GM12878 (cell line): ENCODE results near the gene PTPN5.

Source experiments
- ATF2 ChIP-seq: IDR thresholded peaks from 2 replicates; pipeline ENCODE4 v1.6.1; 2012; ENCODE audit warnings: low read length, inconsistent platforms
- ATF3 ChIP-seq: IDR thresholded peaks from 2 replicates; pipeline ENCODE4 v1.6.1; 2011; ENCODE audit warnings: low read depth, mild to moderate bottlenecking, low read length, moderate library complexity, borderline replicate concordance; ENCODE audit errors: extremely low read depth
- CTCF ChIP-seq, 3 experiments: IDR thresholded peaks in 2 of 3; conservative IDR thresholded peaks in 1 of 3; 2 replicates each; pipeline ENCODE4 v1.5.1; 2011; ENCODE audit warnings: low read depth in 3 of 3, low read length in 3 of 3, mild to moderate bottlenecking in 3 of 3, control low read depth in 2 of 3, moderate library complexity in 2 of 3, inconsistent platforms in 1 of 3, mixed read lengths in 1 of 3; ENCODE audit not compliant: control insufficient read depth in 2 of 3, insufficient read depth in 1 of 3; ENCODE audit errors: extremely low read depth in 1 of 3
- HSF1 ChIP-seq: fragments of 150-350 bp; IDR thresholded peaks from 2 replicates; pipeline ENCODE4 v1.6.1; 2014; ENCODE audit warnings: mild to moderate bottlenecking, low read depth, low read length
- MAX ChIP-seq: IDR thresholded peaks from 2 replicates; pipeline ENCODE4 v1.6.1; 2012; ENCODE audit warnings: low read depth, low read length, improper control_type of control experiment
- NR2C1 ChIP-seq: fragments of 450-650 bp; IDR thresholded peaks from 2 replicates; pipeline ENCODE4 v1.6.1; 2017; ENCODE audit warnings: antibody characterized with exemption, mild to moderate bottlenecking, moderate library complexity
- REST ChIP-seq: IDR thresholded peaks from 2 replicates; pipeline ENCODE4 v1.6.1; 2012; ENCODE audit warnings: mild to moderate bottlenecking, low read depth, low read length
- TF ChIP-seq, protein P1 (sequence below): fragments of 450-650 bp; IDR thresholded peaks from 2 replicates; pipeline ENCODE4 v1.6.1; 2017; ENCODE audit warnings: mild to moderate bottlenecking
- TF ChIP-seq, protein P2 (sequence below): fragments of 450-650 bp; IDR thresholded peaks from 2 replicates; pipeline ENCODE4 v1.6.1; 2014; ENCODE audit warnings: mild to moderate bottlenecking

DNA sequence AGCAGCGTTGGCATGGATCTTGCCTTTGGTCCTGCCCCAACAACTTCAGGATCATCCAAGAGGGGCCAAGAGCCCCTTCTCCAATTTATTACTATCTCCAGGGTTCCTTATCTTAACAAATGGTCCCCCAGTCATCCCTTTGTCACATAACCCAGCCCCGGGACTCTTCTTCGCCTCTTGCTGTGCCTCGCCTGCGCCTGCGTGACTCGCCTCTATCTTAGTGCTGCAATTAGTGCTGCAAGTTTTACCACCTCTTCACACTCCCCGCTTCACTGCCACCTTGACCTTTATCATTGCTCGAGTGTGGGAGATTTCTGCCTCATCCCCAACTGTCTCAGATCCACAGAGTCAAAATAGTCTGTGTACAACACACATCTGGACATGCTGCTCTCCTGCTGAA, 61.6 kb downstream of the PTPN5 start:
- TF ChIP-seq MAX (no peak), ATF3 (no peak), REST (no peak), HSF1 (no peak), ATF2 (no peak), CTCF (IDR thresholded peaks at IDR 0.05 in 2 of 3, conservative IDR thresholded peaks at IDR 0.05 in 1 of 3; ENCODE audit: control insufficient read depth in 2 of 3, extremely low read depth in 1 of 3, insufficient read depth in 1 of 3, low read depth in 3 of 3, low read length in 3 of 3) (no peak), NR2C1 (no peak)
- TF ChIP-seq, protein P1, sequence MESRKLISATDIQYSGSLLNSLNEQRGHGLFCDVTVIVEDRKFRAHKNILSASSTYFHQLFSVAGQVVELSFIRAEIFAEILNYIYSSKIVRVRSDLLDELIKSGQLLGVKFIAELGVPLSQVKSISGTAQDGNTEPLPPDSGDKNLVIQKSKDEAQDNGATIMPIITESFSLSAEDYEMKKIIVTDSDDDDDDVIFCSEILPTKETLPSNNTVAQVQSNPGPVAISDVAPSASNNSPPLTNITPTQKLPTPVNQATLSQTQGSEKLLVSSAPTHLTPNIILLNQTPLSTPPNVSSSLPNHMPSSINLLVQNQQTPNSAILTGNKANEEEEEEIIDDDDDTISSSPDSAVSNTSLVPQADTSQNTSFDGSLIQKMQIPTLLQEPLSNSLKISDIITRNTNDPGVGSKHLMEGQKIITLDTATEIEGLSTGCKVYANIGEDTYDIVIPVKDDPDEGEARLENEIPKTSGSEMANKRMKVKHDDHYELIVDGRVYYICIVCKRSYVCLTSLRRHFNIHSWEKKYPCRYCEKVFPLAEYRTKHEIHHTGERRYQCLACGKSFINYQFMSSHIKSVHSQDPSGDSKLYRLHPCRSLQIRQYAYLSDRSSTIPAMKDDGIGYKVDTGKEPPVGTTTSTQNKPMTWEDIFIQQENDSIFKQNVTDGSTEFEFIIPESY = no peak
- TF ChIP-seq, protein P2, sequence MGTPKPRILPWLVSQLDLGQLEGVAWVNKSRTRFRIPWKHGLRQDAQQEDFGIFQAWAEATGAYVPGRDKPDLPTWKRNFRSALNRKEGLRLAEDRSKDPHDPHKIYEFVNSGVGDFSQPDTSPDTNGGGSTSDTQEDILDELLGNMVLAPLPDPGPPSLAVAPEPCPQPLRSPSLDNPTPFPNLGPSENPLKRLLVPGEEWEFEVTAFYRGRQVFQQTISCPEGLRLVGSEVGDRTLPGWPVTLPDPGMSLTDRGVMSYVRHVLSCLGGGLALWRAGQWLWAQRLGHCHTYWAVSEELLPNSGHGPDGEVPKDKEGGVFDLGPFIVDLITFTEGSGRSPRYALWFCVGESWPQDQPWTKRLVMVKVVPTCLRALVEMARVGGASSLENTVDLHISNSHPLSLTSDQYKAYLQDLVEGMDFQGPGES = no peak
